Upper lobe of left lung (tissue), 6 donors: ENCODE results near the gene TNNI2. TPM values are rescaled to one million over a fixed set of nuclear protein-coding genes. Genes with fewer than 3 reads are reported as not detected.

Experiments
- ATAC-seq, 2 donors: fragments of 200-7000 bp; cut with Tn5 transposase; one replicate each; pipeline ENCODE4 v1.9.1; 2022; ENCODE audit warnings: mild to moderate bottlenecking in 2 of 2, moderate library complexity in 2 of 2; ENCODE audit not compliant: low FRiP score in 2 of 2
- DNase-seq, 2 donors: peaks; one replicate each; pipeline ENCODE4 v3.0.0-alpha.2; 2019 to 2020
- H3K27ac ChIP-seq, 4 donors: fragments of 200-600 bp; sonication (generic); one replicate each; pipeline ENCODE4 v1.5.1; 2016 to 2019
- H3K27me3 ChIP-seq, 4 donors: fragments of 200-600 bp; sonication (generic); one replicate each; pipeline ENCODE4 v1.5.1; 2017 to 2019
- H3K36me3 ChIP-seq, 4 donors: fragments of 200-600 bp; sonication (generic); one replicate each; pipeline ENCODE4 v1.5.1; 2016 to 2019
- H3K4me1 ChIP-seq, 4 donors: fragments of 200-600 bp; sonication (generic); one replicate each; pipeline ENCODE4 v1.5.1; 2018 to 2019
- H3K4me3 ChIP-seq, 4 donors: fragments of 200-600 bp; sonication (generic); one replicate each; pipeline ENCODE4 v1.5.1; 2017 to 2019; ENCODE audit warnings: mild to moderate bottlenecking in 2 of 4, moderate library complexity in 1 of 4
- H3K9me3 ChIP-seq, 4 donors: fragments of 200-600 bp; sonication (generic); one replicate each; pipeline ENCODE4 v1.5.1; 2018 to 2019
- CTCF ChIP-seq, 6 experiments: fragments of 450-650 bp in 4 of 6; fragments of 200-600 bp in 2 of 6; sonication (generic) in 2 of 6; IDR thresholded peaks; one replicate each; pipeline ENCODE4 v1.5.1; 2016 to 2019; ENCODE audit warnings: antibody characterized with exemption in 6 of 6
- EP300 ChIP-seq, 4 donors: sonication (generic); formaldehyde crosslinking; IDR thresholded peaks; one replicate each; pipeline ENCODE4 v1.5.1; 2017; ENCODE audit warnings: antibody characterized with exemption in 4 of 4, control low read depth in 2 of 4
- POLR2A ChIP-seq, 4 donors: fragments of 450-650 bp; IDR thresholded peaks; one replicate each; pipeline ENCODE4 v1.5.1; 2016 to 2017; ENCODE audit warnings: antibody characterized with exemption in 4 of 4, mild to moderate bottlenecking in 2 of 4
- POLR2AphosphoS5 ChIP-seq, 2 donors: sonication (generic); formaldehyde crosslinking; IDR thresholded peaks; one replicate each; pipeline ENCODE4 v1.5.1; 2017; ENCODE audit warnings: antibody characterized with exemption in 2 of 2
- WGBS, 2 donors: methylation state at CpG; one replicate each; pipeline ENCODE4 v1.1.5; 2017 to 2018; 5-methylcytosine and 5-hydroxymethylcytosine counted together
- total RNA-seq, 6 donors: library from RNA; depleted of rRNA in 4 of 6; stranded (reverse); fragments of >200 nt in 4 of 6; gene quantifications; one replicate each; pipeline versions ENCODE4 v1.1.0 to v1.2.1, GENCODE V29; 2016 to 2021
- donor health status: DM: no; HTN: no; CAD: no; lungs with moderate emphysema.
- donor health status: DM: no; HTN: yes; CAD: no; lungs with severe emphysema.

The TNNI2 gene
- total RNA-seq, 6 donors from 2014 or later = 7.3 to 28.3 (median 16.7) TPM

- H3K27me3 ChIP-seq = no peaks in the 10 kb centered on the region
- no peak for ATAC-seq
- H3K27ac ChIP-seq = no peak overlapping the region
- H3K36me3 ChIP-seq = no peaks in the 10 kb centered on the region
- 77 to 93% methylated on average over 3 of the region's 3 CpGs for WGBS, 2 donors
- no peak for DNase-seq
- no peak overlapping the region for H3K4me3 ChIP-seq
- TF ChIP-seq POLR2AphosphoS5 (IDR thresholded peaks at IDR 0.05) (no peak), EP300 (IDR thresholded peaks at IDR 0.05) (no peak), POLR2A (IDR thresholded peaks at IDR 0.05) (no peak), CTCF (IDR thresholded peaks at IDR 0.05) (no peak)
- no peaks in the 10 kb centered on the region for H3K4me1 ChIP-seq
- peaks cover 0 to 17% (median 7%) of the 10 kb centered on the region in 4 donors for H3K9me3 ChIP-seq
Observed at GRCh38 chr11:1819074-1819473, 19.7 kb upstream of the TNNI2 start.

GRCh38 chr11:1820463-1821325 lies 18.1 kb upstream of the TNNI2 start:
- WGBS, 2 donors = 83 to 84% methylated on average over 12 to 14 of the region's 14 CpGs
- Histone ChIP-seq H3K9me3 (peaks cover 0 to 17% (median 7%) of the 10 kb centered on the region in 4 donors), H3K4me1 (peaks cover 3 to 6% (median 4%) of the 10 kb centered on the region in 4 donors), H3K27ac (no peak overlapping the region), H3K4me3 (no peak overlapping the region), H3K36me3 (no peaks in the 10 kb centered on the region), H3K27me3 (no peaks in the 10 kb centered on the region)
- ATAC-seq = no peak
- TF ChIP-seq POLR2AphosphoS5 (IDR thresholded peaks at IDR 0.05) = no peak
- no peak for TF ChIP-seq CTCF (IDR thresholded peaks at IDR 0.05)
- TF ChIP-seq EP300 (IDR thresholded peaks at IDR 0.05) = no peak
- no peak for TF ChIP-seq POLR2A (IDR thresholded peaks at IDR 0.05)
- no peak for DNase-seq

GRCh38 chr11:1821562-1821961 lies 17.2 kb upstream of the TNNI2 start:
- Histone ChIP-seq H3K36me3 (no peaks in the 10 kb centered on the region), H3K9me3 (peaks cover 0 to 17% (median 7%) of the 10 kb centered on the region in 4 donors), H3K4me1 (peaks cover 3 to 13% (median 10%) of the 10 kb centered on the region in 4 donors), H3K4me3 (no peak overlapping the region), H3K27me3 (no peaks in the 10 kb centered on the region), H3K27ac (no peak overlapping the region)
- ATAC-seq (no peak), DNase-seq (no peak)
- TF ChIP-seq EP300 (IDR thresholded peaks at IDR 0.05) = no peak
- TF ChIP-seq POLR2A (IDR thresholded peaks at IDR 0.05) = no peak
- TF ChIP-seq POLR2AphosphoS5 (IDR thresholded peaks at IDR 0.05) = no peak
- TF ChIP-seq CTCF (IDR thresholded peaks at IDR 0.05) = no peak

- Histone ChIP-seq H3K4me1 (peaks cover 3 to 25% (median 23%) of the 10 kb centered on the region in 4 donors), H3K27me3 (no peaks in the 10 kb centered on the region), H3K9me3 (peaks cover 0 to 14% (median 7%) of the 10 kb centered on the region in 4 donors), H3K4me3 (no peak overlapping the region), H3K27ac (no peak overlapping the region), H3K36me3 (no peaks in the 10 kb centered on the region)
- ATAC-seq (no peak), DNase-seq (no peak)
- TF ChIP-seq CTCF (IDR thresholded peaks at IDR 0.05) (no peak), POLR2A (IDR thresholded peaks at IDR 0.05) (no peak), EP300 (IDR thresholded peaks at IDR 0.05) (no peak), POLR2AphosphoS5 (IDR thresholded peaks at IDR 0.05) (no peak)
- 74 to 77% methylated on average over 2 to 7 of the region's 8 CpGs for WGBS, 2 donors
Observed at GRCh38 chr11:1822648-1823375, 16.0 kb upstream of the TNNI2 start.
